Neural progenitor cell (in vitro differentiated cells): Measurements from ENCODE around the gene LMF1. TPM values are rescaled to one million over a fixed set of nuclear protein-coding genes. Genes with fewer than 3 reads are reported as not detected.

Experiments
- DNase-seq: peaks from one replicate; pipeline ENCODE4 v3.0.0-alpha.2; 2016; ENCODE audit warnings: low spot score
- H2AFZ ChIP-seq: fragments of 200-600 bp; sonication (generic); replicated peaks from 2 replicates; pipeline ENCODE4 v1.6.1; 2016; ENCODE audit warnings: antibody characterized with exemption
- H3F3A ChIP-seq: fragments of 200-600 bp; sonication (generic); 2 replicates; pipeline ENCODE4 v1.6.1; 2016; ENCODE audit warnings: antibody characterized with exemption, low read depth
- H3K27ac ChIP-seq: fragments of 200-600 bp; sonication (generic); 2 replicates; pipeline ENCODE4 v1.5.1; 2016; ENCODE audit warnings: mild to moderate bottlenecking
- H3K27me3 ChIP-seq: fragments of 200-600 bp; sonication (generic); 2 replicates; pipeline ENCODE4 v1.6.1; 2016; ENCODE audit warnings: mild to moderate bottlenecking, moderate library complexity
- H3K36me3 ChIP-seq: fragments of 200-600 bp; sonication (generic); 2 replicates; pipeline ENCODE4 v1.5.1; 2016
- H3K4me1 ChIP-seq: fragments of 200-600 bp; sonication (generic); 2 replicates; pipeline ENCODE4 v1.6.1; 2016; ENCODE audit warnings: mixed run types
- H3K4me2 ChIP-seq: fragments of 200-600 bp; sonication (generic); 2 replicates; pipeline ENCODE4 v1.6.1; 2016
- H3K4me3 ChIP-seq: fragments of 200-600 bp; sonication (generic); 2 replicates; pipeline ENCODE4 v1.5.1; 2016
- H3K79me2 ChIP-seq: fragments of 200-600 bp; sonication (generic); 2 replicates; pipeline ENCODE4 v1.6.1; 2016; ENCODE audit warnings: low read depth
- H3K9ac ChIP-seq: fragments of 200-600 bp; sonication (generic); 2 replicates; pipeline ENCODE4 v1.6.1; 2016
- H3K9me3 ChIP-seq: fragments of 200-600 bp; sonication (generic); 2 replicates; pipeline ENCODE4 v1.5.1; 2016; ENCODE audit warnings: low read depth
- H4K20me1 ChIP-seq: fragments of 200-600 bp; sonication (generic); 2 replicates; pipeline ENCODE4 v1.6.1; 2016; ENCODE audit warnings: low read depth
- H3K27ac Mint-ChIP-seq: 3 replicates; pipeline ENCODE4 v1.8.0; 2021; ENCODE audit warnings: mixed read lengths
- H3K27me3 Mint-ChIP-seq: 2 replicates; pipeline ENCODE4 v1.8.0; 2022; ENCODE audit warnings: low read depth, mild to moderate bottlenecking, inconsistent platforms, moderate library complexity, mixed read lengths; ENCODE audit not compliant: insufficient read depth
- H3K36me3 Mint-ChIP-seq: 3 replicates; pipeline ENCODE4 v1.8.0; 2021; ENCODE audit warnings: mixed read lengths
- H3K4me1 Mint-ChIP-seq: 3 replicates; pipeline ENCODE4 v1.8.0; 2021; ENCODE audit warnings: mixed read lengths
- H3K4me3 Mint-ChIP-seq: 3 replicates; pipeline ENCODE4 v1.8.0; 2021; ENCODE audit warnings: mild to moderate bottlenecking, moderate library complexity, mixed read lengths
- H3K9me3 Mint-ChIP-seq: 3 replicates; pipeline ENCODE4 v1.8.0; 2020; ENCODE audit warnings: mixed read lengths
- CTCF ChIP-seq: fragments of 200-600 bp; sonication (generic); IDR thresholded peaks from 2 replicates; pipeline ENCODE4 v1.5.1; 2017; ENCODE audit warnings: antibody characterized with exemption, mild to moderate bottlenecking
- EZH2 ChIP-seq: fragments of 200-600 bp; sonication (generic); IDR thresholded peaks from 2 replicates; pipeline ENCODE4 v1.6.1; 2017; ENCODE audit warnings: antibody characterized with exemption, mild to moderate bottlenecking, moderate library complexity
- EZH2phosphoT487 ChIP-seq: fragments of 200-600 bp; sonication (generic); IDR thresholded peaks from 2 replicates; pipeline ENCODE4 v1.6.1; 2017; ENCODE audit warnings: antibody characterized with exemption
- total RNA-seq: library from RNA; depleted of rRNA; stranded (reverse); fragments of >200 nt; gene quantifications from 2 replicates; pipeline ENCODE4 v1.2.3, GENCODE V29; 2015; ENCODE audit warnings: low replicate concordance

Gene LMF1
- total RNA-seq, 1 donor from 2014 or later, result 3.4 TPM

- Histone ChIP-seq H3K27me3 (no peaks in the 10 kb centered on the region), H3K79me2 (no peaks in the 10 kb centered on the region), H3F3A (no peaks in the 10 kb centered on the region), H3K4me3 (no peak overlapping the region), H3K36me3 (no peaks in the 10 kb centered on the region), H3K4me2 (no peak overlapping the region), H3K27ac (no peak overlapping the region), H2AFZ (no peak overlapping the region), H3K4me1 (peaks cover 3% of the 10 kb centered on the region), H3K9me3 (no peaks in the 10 kb centered on the region), H4K20me1 (no peaks in the 10 kb centered on the region), H3K9ac (no peak overlapping the region)
- H3K4me1 Mint-ChIP-seq, result peaks cover 25% of the 10 kb centered on the region
- H3K9me3 Mint-ChIP-seq, result no peaks in the 10 kb centered on the region
- TF ChIP-seq EZH2 (no peak), CTCF (no peak), EZH2phosphoT487 (no peak)
- peaks cover 14% of the 10 kb centered on the region for H3K36me3 Mint-ChIP-seq
- DNase-seq, result no peak
- H3K4me3 Mint-ChIP-seq, result no peak overlapping the region
- H3K27ac Mint-ChIP-seq, result no peak overlapping the region
- H3K27me3 Mint-ChIP-seq, result peaks cover 4% of the 10 kb centered on the region
Observed at GRCh38 chr16:916035-916799, 54.6 kb downstream of the LMF1 start.

GRCh38 chr16:915546-915945 lies 55.2 kb downstream of the LMF1 start:
- no peaks in the 10 kb centered on the region for H3K9me3 ChIP-seq
- H3K9ac ChIP-seq, result no peak overlapping the region
- H3K27ac ChIP-seq, result no peak overlapping the region
- peaks cover 3% of the 10 kb centered on the region for H3K4me1 ChIP-seq
- Mint-ChIP-seq H3K4me3 (no peak overlapping the region), H3K27ac (no peak overlapping the region), H3K27me3 (peaks cover 4% of the 10 kb centered on the region), H3K4me1 (peaks cover 20% of the 10 kb centered on the region), H3K36me3 (peaks cover 14% of the 10 kb centered on the region), H3K9me3 (no peaks in the 10 kb centered on the region)
- H4K20me1 ChIP-seq, result no peaks in the 10 kb centered on the region
- H3K36me3 ChIP-seq, result no peaks in the 10 kb centered on the region
- no peak for DNase-seq
- H3K4me3 ChIP-seq, result no peak overlapping the region
- TF ChIP-seq CTCF (no peak), EZH2phosphoT487 (no peak), EZH2 (no peak)
- no peaks in the 10 kb centered on the region for H3K27me3 ChIP-seq
- H2AFZ ChIP-seq, result no peak overlapping the region
- H3K4me2 ChIP-seq, result no peak overlapping the region
- no peaks in the 10 kb centered on the region for H3K79me2 ChIP-seq
- H3F3A ChIP-seq, result no peaks in the 10 kb centered on the region

GRCh38 chr16:914440-914839 lies 56.3 kb downstream of the LMF1 start:
- H2AFZ ChIP-seq, result no peak overlapping the region
- Mint-ChIP-seq H3K27me3 (peaks cover 3% of the 10 kb centered on the region), H3K27ac (no peak overlapping the region), H3K9me3 (no peaks in the 10 kb centered on the region), H3K4me3 (no peak overlapping the region), H3K36me3 (peaks cover 11% of the 10 kb centered on the region), H3K4me1 (peaks cover 12% of the 10 kb centered on the region)
- no peak overlapping the region for H3K27ac ChIP-seq
- H3K27me3 ChIP-seq, result no peaks in the 10 kb centered on the region
- H3K4me2 ChIP-seq, result no peak overlapping the region
- no peaks in the 10 kb centered on the region for H3K79me2 ChIP-seq
- TF ChIP-seq EZH2, result no peak
- TF ChIP-seq EZH2phosphoT487, result no peak
- TF ChIP-seq CTCF, result no peak
- no peaks in the 10 kb centered on the region for H3K36me3 ChIP-seq
- no peak for DNase-seq
- no peak overlapping the region for H3K9ac ChIP-seq
- no peak overlapping the region for H3K4me3 ChIP-seq
- no peaks in the 10 kb centered on the region for H3F3A ChIP-seq
- no peaks in the 10 kb centered on the region for H4K20me1 ChIP-seq
- peaks cover 3% of the 10 kb centered on the region for H3K4me1 ChIP-seq
- H3K9me3 ChIP-seq, result no peaks in the 10 kb centered on the region
